NCI-H2227 treated with DMSO at 0.1 percent for 48 hours (cell line): Measurements from ENCODE around the gene HM13.
"Not testable (repeated sequence)": the region's sequence is repeated elsewhere in the genome, so short reads cannot be mapped to it uniquely, and the experiment has no call there.

Experiments used
- DNase-seq: peaks from one replicate; lab custom pipeline; 2025; lab: John Stamatoyannopoulos, UW

HM13 gene

DNA sequence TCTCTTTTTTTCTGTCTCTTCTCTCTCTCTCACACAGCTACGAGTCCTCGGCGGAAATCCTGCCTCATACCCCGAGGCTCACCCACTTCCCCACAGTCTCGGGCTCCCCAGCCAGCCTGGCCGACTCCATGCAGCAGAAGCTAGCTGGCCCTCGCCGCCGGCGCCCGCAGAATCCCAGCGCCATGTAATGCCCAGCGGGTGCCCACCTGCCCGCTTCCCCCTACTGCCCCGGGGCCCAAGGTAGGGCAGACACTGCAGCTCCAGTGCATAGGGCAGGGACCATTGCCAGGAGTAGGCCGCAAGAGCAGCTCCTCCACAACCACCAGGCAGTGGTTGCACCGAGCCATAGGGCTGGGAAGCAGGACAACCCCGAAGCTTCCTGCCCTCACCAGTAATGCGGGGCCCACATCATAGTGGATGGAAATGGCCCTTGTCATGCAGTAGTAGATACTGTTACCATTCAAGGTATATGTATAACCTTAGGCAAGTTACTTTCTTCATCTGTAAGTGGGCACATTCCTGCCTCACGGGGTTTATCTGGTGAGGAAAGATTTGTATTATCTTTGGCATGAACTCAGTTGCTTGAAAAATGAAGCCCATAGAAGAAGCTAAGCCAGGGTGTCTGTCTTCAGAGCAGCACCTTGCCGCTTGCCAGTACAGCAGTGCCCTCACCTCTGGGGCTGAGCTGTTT lies 53.9 kb downstream of the HM13 start:
- DNase-seq, result no peak

DNA sequence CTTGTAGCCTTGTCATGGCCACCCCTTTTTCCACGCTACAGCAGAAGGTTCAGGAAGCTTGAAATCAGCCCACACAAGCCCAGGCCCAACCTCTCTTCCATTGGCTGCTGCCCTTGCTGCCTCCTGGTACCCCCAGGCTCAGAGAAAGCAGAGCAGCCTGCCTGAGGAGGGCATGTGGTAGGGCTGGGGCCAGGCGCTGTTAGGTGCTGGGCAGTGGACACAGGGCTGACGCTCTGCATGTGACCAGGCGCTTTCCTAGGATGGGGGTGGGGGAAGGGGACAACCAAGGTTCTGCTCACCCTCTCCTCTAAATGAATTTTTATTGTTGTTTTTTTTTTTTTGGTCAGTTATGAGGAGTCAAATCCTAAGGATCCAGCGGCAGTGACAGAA lies 54.5 kb downstream of the HM13 start:
- no peak for DNase-seq

DNA sequence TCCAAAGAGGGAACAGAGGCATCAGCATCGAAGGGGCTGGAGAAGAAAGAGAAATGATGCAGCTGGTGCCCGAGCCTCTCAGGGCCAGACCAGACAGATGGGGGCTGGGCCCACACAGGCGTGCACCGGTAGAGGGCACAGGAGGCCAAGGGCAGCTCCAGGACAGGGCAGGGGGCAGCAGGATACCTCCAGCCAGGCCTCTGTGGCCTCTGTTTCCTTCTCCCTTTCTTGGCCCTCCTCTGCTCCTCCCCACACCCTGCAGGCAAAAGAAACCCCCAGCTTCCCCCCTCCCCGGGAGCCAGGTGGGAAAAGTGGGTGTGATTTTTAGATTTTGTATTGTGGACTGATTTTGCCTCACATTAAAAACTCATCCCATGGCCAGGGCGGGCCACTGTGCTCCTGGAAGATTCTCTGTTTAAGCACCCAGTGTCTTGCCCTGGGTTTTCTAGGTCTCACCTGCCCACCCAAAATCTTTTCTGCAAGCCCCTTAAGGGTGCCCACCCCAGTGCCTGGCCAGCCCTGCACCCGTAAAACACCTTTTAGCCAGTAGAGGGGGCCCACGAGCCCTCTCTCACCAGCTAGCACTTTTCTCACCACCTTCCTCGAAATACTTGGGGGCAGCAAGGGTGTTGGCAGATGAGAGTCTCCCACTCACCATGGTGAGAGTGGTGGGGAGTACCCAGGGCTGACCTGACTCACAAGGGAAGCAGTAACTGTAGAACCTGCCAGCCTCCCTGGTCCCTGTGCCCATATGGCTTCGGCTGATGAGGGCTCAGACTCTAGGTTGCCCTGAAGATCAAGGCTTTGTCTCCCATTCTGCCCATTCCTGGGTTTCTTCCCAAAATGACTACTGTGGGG lies 55.1 kb downstream of the HM13 start:
- peak; percentile 49 for DNase-seq

DNA sequence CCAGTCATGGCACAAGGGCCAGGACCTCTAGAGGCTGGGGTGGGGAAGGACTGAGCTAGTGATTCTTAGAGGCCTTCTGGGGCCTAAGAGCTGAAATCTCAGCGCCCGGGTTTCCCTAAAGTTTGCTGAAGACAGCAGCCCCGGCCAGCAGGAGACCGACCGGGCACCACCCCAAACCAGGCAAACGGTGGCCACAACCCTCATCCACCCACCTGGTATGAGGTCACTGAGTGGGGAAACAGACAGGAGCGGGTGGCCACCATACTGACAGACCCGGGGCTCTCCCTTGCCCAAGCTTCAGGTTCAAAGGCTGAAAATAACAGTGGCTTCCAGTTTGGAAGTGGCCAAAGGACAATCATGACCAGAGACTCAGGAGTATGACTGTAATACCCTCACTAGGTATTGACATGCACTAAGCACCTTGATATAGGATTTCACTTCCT lies 55.8 kb downstream of the HM13 start:
- no peak for DNase-seq

DNA sequence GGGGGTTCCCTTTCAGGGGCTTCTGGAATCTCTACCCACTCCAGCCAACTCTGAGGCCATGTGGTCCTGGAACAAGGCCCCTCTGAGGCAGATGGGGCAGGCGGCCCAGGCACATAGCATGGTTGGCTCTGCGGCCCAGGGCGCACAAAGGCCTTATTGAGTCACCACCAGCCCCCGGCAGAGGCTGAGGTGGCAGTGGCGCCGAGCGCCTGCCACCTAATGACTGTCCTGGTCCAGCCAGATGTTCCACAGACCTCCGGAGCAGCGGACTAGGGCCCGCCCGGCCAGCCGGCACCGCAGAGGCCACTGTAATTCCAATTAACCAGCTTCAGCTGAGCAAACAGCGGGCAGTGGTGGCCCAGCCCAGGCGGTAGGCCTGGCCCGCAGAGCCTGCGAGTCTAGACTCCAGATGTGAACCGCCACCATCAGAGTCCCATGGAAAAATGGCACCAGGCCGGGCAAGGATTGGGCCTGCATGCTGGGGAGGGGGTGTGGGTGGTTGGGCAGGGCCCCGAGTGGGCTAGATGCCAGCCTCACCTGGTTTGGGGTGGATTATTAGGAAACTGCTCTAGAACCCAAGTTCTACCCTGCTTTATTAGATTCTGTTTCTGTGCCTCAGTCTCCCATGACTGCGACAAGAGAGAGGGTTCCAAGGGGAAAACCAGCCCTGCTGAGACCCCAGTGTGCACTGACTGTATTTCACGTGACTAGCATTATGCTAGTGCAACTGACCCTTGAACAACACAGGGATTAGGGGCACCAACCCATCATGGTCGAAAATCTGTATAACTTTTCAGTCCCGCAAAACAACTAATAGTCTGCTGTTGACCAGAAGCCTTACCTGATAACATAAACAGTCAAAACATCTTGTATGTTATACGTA lies 56.7 kb downstream of the HM13 start:
- DNase-seq, result no peak

DNA sequence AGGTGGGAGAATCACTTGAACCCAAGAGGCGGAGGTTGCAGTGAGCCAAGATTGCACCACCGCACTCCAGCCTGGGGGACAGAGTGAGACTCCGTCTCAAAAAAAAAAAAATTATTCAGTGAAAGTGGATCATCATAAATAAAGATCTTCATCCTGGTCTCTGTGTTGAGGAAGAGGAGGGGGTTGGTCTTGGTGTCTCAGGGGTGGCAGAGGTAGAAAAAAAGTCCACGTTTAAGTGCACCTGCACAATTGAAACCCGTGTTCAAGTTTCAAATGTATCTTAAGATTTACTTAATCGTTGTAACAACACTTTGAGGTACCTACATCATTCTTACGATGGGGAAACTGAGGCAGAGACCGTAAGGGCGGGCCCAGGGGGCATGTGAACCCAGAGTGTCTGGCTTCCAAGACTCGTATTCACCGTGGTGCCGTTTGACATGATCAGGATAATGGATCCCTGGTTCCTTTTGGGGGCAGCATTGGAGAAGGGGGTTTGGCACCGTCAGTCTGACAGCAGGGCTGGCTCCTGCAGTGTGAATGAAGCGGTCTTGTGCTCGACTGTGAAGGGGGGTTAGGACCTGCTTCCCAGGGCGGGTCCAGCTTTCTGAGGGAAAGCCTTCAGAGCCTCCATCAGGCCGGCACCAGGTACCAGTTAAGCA lies 57.9 kb downstream of the HM13 start:
- no peak for DNase-seq

DNA sequence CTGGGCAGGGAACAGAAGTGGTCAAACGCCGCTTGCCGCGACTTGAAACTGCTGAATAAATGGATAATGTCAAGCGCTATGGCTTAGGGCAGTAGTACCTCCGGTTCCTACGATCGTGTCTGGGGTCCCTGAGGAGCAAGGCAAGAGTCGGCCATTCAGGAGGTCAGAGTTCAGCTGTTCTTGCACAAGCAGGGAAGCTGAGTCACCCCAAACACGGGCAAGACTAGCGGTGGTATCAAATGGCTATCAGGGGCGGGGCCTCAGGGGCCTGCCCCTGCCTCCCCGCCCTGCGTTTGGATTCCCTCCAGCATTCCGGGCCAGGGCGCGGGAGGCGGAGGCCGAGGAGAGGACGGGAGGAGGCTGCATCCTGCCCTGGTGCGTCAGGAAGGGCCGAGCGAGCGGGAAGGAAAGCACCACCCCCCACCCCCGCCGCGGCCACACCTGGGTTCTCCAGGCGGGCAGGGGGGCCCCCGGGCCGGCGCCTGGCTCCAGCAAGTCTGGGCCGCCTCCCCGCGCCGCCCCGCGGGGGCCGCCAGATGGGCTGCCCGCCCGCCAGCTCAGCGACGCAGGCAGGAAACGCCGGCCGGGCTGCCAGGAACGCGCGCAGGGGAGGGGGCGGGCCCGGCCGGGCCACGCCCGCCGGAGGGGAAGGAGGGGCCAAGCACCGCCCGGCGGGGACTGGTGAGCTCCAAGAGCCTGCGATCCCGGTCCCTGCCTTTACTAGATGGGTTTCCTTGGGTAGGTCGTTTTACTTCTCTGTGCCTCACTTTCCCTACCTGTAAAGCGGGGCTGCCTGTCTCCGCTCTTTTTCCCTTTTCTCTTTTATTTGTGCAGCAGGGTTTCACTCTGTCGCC lies 58.7 kb downstream of the HM13 start:
- DNase-seq, result peak; percentile 99

DNA sequence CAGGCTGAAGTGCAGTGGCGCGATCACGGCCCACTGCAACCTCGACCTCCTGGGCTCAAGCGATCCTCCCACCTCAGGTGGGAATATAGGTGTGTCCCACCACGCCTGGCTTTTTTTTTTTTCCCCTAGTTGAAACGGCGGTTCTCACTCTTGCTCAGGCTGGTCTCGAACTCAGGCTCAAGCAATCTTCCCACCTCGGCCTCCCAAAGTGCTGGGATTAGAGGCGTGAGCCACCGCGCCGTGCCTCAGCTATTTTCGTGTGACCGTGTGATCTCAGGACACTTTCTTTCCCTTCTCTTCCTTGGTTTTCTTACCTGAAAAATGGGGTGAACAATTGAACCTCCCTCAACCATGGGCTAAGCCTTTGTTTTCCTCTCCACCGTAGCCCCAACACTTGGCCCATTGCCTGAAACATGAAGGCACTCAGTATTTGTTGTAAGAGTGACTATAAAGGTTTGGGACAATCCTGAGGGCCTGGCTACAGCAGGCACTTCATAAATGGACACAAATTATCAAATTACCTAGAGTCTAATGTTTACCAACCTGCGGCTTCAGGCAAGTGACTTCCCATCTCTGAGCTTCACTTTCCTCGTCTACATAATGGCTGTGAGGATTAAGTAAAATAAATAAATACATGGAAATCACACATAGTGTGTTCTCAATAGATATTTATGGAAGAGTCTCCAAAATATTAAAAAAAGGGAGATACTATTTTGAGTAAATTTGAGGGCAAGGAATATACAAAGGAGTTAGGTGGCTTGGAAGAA lies 59.5 kb downstream of the HM13 start:
- DNase-seq, result peak; percentile 54

DNA sequence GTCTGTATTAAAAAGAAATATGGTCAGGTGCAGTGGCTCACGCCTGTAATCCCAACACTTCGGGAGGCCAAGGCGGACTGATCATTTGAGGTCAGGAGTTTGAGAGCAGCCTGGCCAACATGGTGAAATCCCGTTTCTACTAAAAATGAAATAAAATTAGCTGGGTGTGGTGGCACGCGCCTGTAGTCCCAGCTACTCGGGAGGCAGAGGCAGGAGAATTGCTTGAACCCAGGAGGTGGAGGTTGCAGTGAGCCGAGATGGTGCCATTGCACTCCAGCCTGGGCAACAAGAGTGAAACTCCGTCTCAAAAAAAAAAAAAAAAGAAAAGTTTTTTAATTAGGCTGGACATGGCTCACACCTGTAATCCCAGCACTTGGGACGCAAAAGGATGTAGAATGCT lies 60.7 kb downstream of the HM13 start:
- not testable (repeated sequence) for DNase-seq

DNA sequence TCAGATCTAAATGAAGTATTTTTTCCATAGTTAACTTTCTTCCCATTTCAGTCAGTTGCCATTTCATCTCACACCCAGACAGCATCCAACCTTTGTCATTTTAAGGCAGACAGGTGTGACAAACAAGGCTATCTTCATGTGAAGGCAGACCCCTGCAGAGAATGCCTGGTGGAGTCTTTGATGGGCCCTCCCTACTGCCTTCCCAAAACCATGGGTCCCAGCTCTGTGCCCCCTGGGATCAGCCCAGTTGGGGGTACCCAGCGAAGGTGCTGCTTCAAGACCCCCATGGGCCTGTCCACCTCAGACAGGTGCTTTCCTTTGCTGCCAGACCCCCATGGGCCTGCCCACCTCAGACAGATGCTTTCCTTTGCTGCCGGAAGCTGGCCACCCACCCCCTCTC lies 62.5 kb downstream of the HM13 start:
- DNase-seq, result no peak

DNA sequence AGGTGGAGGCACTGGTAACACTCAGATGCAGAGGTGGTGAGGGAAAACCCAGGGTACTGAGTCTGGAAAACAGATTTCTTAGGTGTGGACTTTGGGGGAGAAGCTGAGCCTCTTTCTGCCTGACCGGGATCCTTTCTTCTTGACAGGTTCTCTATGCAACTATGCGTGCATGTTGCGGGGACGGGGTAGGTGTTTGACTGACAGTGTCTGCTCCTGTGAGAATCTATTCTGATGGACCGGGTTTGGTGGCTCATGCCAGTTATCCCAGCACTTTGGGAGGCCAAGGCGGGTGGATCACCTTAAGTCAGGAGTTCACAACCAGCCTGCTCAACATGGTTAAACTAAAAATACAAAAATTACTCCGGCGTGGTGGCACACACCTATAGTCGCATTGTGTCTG lies 63.0 kb downstream of the HM13 start:
- no peak for DNase-seq

DNA sequence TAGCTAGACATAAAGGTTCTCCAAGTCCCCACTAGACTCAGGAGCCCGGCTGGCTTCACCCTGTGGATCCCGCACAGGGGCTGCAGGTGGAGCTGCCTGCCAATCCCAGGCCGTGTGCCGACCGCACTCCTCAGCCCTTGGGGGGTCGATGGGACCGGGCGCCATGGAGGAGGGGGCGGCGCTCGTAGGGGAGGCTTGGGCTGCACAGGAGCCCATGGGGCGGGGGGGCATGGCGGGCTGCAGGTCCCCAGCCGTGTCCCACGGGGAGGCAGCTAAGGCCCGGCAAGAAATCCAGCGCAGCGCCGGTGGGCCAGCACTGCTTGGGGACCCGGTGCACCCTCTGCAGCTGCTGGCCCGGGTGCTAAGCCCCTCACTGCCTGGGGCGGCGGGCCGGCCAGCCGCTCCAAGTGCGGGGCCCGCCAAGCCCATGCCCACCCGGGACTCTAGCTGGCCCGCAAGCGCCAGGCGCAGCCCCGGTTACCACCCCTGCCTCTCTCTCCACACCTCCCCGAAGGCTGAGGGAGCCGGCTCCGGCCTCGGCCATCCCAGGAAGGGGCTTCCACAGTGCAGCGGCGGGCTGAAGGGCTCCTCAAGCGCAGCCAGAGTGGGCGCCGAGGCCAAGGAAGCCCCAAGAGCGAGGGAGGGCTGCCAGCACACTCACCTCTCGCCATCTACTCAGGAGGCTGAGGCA lies 64.4 kb downstream of the HM13 start:
- no peak for DNase-seq

DNA sequence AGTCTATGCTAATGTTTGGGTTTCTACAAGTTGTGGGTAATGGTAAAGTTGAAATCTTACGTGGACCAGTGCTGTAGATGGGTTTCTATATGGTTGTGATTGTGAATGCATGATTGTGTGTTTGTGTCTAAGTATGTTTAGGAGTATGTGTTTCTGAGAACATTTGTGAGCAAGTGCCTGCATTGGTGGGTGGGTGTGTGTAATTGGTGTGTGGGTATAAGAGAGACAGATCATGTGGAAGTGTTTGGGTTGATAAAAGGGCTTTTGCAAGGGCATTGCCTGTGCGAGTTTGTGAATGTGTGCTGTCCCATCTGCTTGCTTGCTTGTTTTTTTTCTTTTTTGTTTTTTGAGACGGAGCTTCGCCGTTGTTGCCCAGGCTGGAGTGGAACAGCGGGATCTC lies 65.0 kb downstream of the HM13 start:
- no peak for DNase-seq

DNA sequence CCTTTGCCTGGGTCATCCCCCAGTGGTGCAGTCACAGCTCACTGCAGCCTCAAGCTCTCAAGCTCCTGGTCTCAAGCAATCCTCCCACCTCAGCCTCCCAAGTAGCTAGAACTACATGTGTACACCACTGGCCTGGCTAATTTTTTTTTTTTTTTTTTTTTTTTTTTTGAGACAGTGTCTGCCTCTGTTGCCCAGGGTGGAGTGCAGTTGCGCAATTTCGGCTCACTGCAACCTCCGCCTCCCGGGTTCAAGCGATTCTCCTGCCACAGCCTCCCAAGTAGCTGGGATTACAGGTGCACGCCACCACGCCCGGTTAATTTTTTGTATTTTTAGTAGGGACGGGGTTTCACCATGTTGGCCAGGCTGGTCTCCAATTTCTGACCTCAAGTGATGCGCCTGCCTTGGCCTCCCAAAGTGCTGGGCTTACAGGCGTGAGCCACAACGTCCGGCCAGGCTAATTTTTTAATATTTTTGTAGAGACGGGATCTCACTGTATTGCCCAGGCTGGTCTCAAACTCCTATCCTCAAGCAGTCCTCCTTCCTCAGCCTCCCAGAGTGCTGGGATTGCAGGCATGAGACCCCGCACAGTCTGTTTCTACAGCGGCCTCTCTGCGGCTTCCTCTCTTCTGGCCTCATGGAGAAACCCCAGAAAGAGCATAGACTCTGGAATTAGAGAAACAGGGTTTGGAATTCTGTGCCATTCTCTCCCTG lies 65.9 kb downstream of the HM13 start:
- not testable (repeated sequence) for DNase-seq

DNA sequence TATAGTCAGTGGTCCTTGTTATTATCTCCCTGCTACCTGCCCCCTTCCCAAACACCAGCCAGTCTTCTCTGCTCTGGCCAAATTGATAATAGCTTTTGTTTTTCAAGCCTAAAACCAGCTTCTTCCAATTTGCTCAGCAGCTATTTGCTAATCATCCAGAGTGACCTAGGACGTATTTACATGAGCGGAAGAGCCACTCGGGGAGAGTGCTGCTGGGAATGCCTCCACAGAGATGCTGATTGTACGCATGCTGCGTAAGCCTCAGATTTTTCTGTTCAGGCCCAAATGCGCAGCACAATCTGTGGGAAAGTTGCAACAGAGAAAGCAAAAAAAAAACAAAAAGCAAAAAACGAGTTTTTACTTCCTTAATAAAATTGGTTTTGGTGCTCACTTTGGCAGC lies 66.5 kb downstream of the HM13 start:
- DNase-seq, result no peak

DNA sequence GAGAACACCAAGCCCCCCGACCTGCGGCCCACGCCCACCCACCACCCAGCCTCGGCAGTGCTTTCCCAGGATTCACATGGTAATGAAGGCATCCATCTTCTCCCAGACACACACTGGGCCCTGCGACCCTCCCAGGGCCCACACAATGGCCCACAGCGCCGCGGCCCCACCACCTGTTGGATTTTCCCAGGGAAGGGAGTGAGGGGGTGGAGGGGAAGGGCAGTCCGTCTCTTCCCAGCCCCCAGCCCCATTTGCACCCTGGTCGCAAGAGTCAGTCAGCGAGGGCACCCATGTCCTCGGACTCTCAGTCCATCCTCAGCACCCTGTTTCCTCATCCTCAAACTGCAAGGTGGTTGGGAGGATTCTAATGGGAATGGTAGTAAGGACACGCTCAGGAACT lies 67.1 kb downstream of the HM13 start:
- no peak for DNase-seq

DNA sequence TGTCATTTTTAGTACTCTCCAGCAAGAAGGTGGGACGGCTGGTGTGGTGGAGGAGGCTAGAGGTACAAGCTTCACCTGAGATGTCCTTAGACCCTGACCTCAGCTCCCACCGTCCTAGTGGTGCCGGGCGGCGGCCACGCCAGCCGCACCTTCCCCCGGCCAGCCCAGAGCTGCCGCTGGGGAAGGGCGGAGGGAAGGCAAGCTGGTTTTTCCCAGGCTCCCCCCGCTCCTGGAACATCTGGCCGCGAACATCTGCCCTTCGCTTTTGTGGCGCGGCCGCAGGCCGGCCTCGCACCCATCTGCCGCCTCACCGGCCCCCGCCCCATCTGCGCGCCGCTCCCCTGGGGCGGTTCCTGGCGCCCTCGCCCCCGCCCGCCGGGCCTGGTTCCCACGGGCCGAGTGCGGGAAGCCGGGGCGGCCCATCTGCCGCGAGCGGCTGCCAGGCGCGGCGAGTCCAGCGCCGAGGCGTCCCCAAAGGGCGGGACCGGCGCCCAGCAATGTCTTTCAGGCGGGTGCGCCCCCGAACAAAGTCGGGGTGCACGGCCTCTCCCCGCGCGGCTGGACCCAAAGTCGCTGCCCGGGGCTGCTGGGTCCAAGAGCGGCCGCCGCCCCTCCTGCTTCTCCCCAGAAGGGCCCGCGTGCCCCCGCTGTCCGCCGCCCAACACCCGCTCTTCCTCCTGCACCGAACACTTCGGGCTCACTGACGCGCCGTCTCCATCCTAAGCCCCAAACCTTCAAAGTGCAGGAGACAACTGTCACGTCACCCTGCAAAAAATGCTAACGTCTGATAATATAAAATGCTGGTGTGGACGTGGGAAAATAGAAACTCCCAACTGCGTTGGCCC lies 73.5 kb downstream of the HM13 start:
- no peak for DNase-seq

DNA sequence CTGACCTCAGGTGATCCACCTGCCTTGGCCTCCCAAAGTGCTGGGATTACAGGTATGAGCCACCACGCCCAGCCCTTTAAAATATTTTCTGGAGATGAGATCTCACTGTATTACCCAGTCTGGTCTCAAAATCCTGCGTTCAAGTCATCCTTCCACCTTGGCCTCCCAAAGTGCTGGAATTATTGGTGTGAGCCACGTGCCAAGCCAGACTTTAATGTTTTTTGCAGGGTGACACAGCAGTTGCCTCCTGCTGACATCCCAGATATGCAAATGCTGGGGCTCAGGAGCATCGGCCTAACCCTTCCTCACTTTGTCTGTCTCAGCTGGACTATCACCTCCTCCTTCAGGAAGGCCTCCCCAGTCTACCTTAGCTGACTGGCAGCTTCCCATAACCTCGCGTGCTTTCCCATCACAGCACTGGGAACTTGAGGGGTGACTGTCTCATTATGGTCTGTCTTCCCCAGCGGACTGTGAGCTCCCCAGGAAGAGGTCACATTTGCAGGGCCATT lies 76.5 kb downstream of the HM13 start:
- no peak for DNase-seq
